ENCODE measurements around the gene ZBTB11. TPM values are rescaled to one million over a fixed set of nuclear protein-coding genes. Genes with fewer than 3 reads are reported as not detected.

The ZBTB11 gene
- total and polyA plus RNA-seq, 9 of the 15 experiments (the other 6 are each of a cell fraction or from before 2014, with no cell fraction given) = 6.2 to 31.9 (median 21.4) TPM

DNA sequence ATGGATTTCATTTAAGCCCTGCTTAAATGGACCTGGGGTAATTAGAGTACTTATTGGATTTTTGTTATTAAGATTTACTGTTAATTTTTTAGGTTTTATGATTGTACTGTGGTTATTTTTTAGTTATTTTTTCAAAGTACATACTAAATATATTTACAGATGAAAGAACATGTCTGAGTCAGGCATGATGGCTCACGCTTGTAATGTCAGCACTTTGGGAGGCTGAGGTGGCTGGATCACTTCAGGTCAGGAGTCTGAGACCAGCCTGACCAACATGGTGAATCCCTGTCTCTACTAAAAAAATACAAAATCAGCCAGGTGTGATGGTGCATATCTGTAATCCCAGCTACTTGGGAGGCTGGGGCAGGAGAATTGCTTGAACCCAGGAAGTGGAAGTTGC lies 25.8 kb upstream of the ZBTB11 start (continued):
- TF ChIP-seq, protein P1, sequence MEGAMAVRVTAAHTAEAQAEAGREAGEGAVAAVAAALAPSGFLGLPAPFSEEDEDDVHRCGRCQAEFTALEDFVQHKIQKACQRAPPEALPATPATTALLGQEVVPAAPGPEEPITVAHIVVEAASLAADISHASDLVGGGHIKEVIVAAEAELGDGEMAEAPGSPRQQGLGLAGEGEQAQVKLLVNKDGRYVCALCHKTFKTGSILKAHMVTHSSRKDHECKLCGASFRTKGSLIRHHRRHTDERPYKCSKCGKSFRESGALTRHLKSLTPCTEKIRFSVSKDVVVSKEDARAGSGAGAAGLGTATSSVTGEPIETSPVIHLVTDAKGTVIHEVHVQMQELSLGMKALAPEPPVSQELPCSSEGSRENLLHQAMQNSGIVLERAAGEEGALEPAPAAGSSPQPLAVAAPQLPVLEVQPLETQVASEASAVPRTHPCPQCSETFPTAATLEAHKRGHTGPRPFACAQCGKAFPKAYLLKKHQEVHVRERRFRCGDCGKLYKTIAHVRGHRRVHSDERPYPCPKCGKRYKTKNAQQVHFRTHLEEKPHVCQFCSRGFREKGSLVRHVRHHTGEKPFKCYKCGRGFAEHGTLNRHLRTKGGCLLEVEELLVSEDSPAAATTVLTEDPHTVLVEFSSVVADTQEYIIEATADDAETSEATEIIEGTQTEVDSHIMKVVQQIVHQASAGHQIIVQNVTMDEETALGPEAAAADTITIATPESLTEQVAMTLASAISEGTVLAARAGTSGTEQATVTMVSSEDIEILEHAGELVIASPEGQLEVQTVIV (CRISPR knock-in tag; IDR thresholded peaks at IDR 0.05; ENCODE audit: borderline replicate concordance) = no peak
- no peak for TF ChIP-seq DEAF1 (CRISPR knock-in tag; IDR thresholded peaks at IDR 0.05)
- no peak for TF ChIP-seq ZNF583 (CRISPR knock-in tag; IDR thresholded peaks at IDR 0.05)
- TF ChIP-seq THRA (IDR thresholded peaks at IDR 0.05) = no peak
- TF ChIP-seq, protein P2, sequence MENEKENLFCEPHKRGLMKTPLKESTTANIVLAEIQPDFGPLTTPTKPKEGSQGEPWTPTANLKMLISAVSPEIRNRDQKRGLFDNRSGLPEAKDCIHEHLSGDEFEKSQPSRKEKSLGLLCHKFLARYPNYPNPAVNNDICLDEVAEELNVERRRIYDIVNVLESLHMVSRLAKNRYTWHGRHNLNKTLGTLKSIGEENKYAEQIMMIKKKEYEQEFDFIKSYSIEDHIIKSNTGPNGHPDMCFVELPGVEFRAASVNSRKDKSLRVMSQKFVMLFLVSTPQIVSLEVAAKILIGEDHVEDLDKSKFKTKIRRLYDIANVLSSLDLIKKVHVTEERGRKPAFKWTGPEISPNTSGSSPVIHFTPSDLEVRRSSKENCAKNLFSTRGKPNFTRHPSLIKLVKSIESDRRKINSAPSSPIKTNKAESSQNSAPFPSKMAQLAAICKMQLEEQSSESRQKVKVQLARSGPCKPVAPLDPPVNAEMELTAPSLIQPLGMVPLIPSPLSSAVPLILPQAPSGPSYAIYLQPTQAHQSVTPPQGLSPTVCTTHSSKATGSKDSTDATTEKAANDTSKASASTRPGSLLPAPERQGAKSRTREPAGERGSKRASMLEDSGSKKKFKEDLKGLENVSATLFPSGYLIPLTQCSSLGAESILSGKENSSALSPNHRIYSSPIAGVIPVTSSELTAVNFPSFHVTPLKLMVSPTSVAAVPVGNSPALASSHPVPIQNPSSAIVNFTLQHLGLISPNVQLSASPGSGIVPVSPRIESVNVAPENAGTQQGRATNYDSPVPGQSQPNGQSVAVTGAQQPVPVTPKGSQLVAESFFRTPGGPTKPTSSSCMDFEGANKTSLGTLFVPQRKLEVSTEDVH (IDR thresholded peaks at IDR 0.05; ENCODE audit: low read depth, partially characterized antibody) = no peak
- TF ChIP-seq ZNF316 (IDR thresholded peaks at IDR 0.05) = no peak
- no peak for TF ChIP-seq KLF6 (CRISPR knock-in tag; IDR thresholded peaks at IDR 0.05; ENCODE audit: borderline replicate concordance)
- TF ChIP-seq, protein P3, sequence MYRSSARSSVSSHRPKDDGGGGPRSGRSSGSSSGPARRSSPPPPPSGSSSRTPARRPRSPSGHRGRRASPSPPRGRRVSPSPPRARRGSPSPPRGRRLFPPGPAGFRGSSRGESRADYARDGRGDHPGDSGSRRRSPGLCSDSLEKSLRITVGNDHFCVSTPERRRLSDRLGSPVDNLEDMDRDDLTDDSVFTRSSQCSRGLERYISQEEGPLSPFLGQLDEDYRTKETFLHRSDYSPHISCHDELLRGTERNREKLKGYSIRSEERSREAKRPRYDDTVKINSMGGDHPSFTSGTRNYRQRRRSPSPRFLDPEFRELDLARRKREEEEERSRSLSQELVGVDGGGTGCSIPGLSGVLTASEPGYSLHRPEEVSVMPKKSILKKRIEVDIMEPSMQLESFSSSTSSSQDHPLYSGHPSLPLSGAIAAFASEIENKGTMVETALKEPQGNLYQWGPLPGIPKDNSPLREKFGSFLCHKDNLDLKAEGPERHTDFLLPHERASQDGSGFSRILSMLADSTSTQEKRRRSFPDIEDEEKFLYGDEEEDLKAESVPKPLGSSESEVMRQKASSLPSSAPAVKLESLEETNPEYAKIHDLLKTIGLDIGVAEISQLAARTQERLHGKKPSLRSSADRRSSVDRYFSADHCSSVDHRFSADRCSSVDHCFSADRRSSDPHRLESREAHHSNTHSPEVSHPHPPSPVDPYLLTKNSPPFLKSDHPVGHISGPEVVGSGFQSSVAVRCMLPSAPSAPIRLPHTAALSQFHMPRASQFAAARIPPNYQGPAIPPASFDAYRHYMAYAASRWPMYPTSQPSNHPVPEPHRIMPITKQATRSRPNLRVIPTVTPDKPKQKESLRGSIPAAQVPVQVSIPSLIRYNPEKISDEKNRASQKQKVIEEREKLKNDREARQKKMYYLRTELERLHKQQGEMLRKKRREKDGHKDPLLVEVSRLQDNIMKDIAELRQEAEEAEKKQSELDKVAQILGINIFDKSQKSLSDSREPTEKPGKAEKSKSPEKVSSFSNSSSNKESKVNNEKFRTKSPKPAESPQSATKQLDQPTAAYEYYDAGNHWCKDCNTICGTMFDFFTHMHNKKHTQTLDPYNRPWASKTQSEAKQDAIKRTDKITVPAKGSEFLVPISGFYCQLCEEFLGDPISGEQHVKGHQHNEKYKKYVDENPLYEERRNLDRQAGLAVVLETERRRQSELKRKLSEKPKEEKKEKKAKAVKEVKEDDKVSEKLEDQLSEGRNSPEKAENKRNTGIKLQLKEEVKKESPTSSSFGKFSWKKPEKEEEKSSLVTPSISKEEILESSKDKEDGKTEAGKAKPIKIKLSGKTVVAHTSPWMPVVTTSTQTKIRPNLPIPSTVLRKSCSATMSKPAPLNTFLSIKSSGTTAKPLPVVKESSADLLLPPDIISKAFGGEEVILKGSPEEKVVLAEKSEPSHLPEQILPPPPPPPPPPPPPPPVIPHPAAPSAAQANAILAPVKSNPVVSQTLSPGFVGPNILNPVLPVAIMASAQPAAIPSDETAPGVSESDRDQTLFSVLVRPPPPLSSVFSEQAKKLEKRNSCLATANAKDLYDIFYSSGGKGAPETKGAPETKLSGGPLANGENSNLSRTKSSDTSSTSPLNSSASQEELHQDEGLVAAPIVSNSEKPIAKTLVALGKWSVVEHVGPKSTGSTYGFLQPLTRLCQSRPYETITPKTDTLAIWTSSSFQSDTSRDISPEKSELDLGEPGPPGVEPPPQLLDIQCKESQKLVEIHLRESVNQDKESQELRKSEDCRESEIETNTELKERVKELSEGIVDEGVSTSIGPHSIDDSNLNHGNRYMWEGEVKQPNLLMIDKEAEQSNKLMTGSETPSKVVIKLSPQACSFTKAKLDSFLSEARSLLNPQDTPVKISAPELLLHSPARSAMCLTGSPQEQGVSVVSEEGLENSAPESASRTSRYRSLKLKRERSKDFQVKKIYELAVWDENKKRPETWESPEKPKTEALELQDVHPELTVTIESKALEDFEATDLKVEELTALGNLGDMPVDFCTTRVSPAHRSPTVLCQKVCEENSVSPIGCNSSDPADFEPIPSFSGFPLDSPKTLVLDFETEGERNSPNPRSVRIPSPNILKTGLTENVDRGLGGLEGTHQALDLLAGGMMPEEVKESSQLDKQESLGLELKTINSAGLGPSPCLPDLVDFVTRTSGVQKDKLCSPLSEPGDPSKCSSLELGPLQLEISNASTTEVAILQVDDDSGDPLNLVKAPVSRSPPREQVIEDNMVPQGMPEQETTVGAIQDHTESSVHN (IDR thresholded peaks at IDR 0.05; ENCODE audit: borderline replicate concordance in 1 of 2, low read depth in 1 of 2) = no peak
- TF ChIP-seq, protein P4, sequence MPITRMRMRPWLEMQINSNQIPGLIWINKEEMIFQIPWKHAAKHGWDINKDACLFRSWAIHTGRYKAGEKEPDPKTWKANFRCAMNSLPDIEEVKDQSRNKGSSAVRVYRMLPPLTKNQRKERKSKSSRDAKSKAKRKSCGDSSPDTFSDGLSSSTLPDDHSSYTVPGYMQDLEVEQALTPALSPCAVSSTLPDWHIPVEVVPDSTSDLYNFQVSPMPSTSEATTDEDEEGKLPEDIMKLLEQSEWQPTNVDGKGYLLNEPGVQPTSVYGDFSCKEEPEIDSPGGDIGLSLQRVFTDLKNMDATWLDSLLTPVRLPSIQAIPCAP (CRISPR knock-in tag; IDR thresholded peaks at IDR 0.05; ENCODE audit: borderline replicate concordance) = no peak
- no peak for TF ChIP-seq ZNF23 (CRISPR knock-in tag; IDR thresholded peaks at IDR 0.05)

Measured in K562 (cell line).